Stomach (tissue), 9 donors: ENCODE measurements around the gene OR2A25. TPM values are rescaled to one million over a fixed set of nuclear protein-coding genes. Genes with fewer than 3 reads are reported as not detected.

Experiments
- DNase-seq, 2 donors: peaks; one replicate each; pipeline versions ENCODE4 v3.0.0 to v3.0.0-alpha.2; 2013 to 2019
- H3K27ac ChIP-seq, 5 donors: fragments of 200-600 bp in 4 of 5; sonication (generic) in 4 of 5; one replicate each; pipeline ENCODE4 v1.5.1; 2013 to 2019; ENCODE audit warnings: mild to moderate bottlenecking in 1 of 5, moderate library complexity in 1 of 5
- H3K27me3 ChIP-seq, 3 donors: fragments of 200-600 bp; sonication (generic); one replicate each; pipeline ENCODE4 v1.5.1; 2017 to 2019; ENCODE audit warnings: mixed run types in 1 of 3
- H3K36me3 ChIP-seq, 4 donors: fragments of 200-600 bp; sonication (generic); 1 replicate in 3 of 4; 2 replicates in 1 of 4; pipeline ENCODE4 v1.5.1; 2016 to 2019
- H3K4me1 ChIP-seq, 4 donors: fragments of 200-600 bp; sonication (generic); one replicate each; pipeline ENCODE4 v1.5.1; 2016 to 2019
- H3K4me3 ChIP-seq, 4 donors: fragments of 200-600 bp; sonication (generic) in 3 of 4; one replicate each; pipeline ENCODE4 v1.5.1; 2016 to 2019; ENCODE audit warnings: mild to moderate bottlenecking in 1 of 4
- H3K9me3 ChIP-seq, 4 donors: fragments of 200-600 bp; sonication (generic); one replicate each; pipeline ENCODE4 v1.5.1; 2016 to 2019
- CTCF ChIP-seq, 7 experiments: fragments of 450-650 bp in 4 of 7; fragments of 200-600 bp in 3 of 7; sonication (generic) in 3 of 7; IDR thresholded peaks; one replicate each; pipeline ENCODE4 v1.5.1; 2016 to 2019; ENCODE audit warnings: antibody characterized with exemption in 7 of 7, control low read depth in 2 of 7, mild to moderate bottlenecking in 1 of 7
- EP300 ChIP-seq: sonication (generic); formaldehyde crosslinking; IDR thresholded peaks from one replicate; pipeline ENCODE4 v1.6.1; 2017; ENCODE audit warnings: antibody characterized with exemption
- POLR2A ChIP-seq, 4 donors: fragments of 450-650 bp; IDR thresholded peaks; one replicate each; pipeline ENCODE4 v1.6.1; 2016; ENCODE audit warnings: antibody characterized with exemption in 4 of 4, control low read depth in 2 of 4, mild to moderate bottlenecking in 1 of 4, moderate library complexity in 1 of 4
- POLR2AphosphoS5 ChIP-seq, 3 donors: sonication (generic); formaldehyde crosslinking; IDR thresholded peaks; one replicate each; pipeline ENCODE4 v1.6.1; 2016; ENCODE audit warnings: antibody characterized with exemption in 3 of 3
- WGBS, 5 donors: extraction: QIAGEN DNeasy Blood & Tissue Kit in 3 of 5; methylation state at CpG; one replicate each; pipeline versions ENCODE4 v1.1.5 to v1.1.7; 2013 to 2018; 5-methylcytosine and 5-hydroxymethylcytosine counted together
- intact Hi-C: fragments of 100-400 bp; cut with DNase I; formaldehyde crosslinking; loops from one replicate; pipeline ENCODE4 v1.15.1; 2023; ENCODE audit warnings: low total_unique reads
- polyA plus RNA-seq, 3 donors: library from polyadenylated mRNA; stranded (reverse); fragments of 200-250 nt; gene quantifications; one replicate each; pipeline ENCODE4 v1.2.3, GENCODE V29; 2013
- total RNA-seq, 5 donors: library from RNA; depleted of rRNA; stranded (reverse); fragments of >200 nt; gene quantifications; one replicate each; pipeline versions ENCODE4 v1.1.0 to v1.2.3, GENCODE V29; 2014 to 2016
- donor health status: healthy with polysubstance abuse.
- donor health status: Bipolar disorder and iron deficiency.
- donor health status: healthy.

Gene OR2A25
- total and polyA plus RNA-seq, 8 donors = not detected

DNA sequence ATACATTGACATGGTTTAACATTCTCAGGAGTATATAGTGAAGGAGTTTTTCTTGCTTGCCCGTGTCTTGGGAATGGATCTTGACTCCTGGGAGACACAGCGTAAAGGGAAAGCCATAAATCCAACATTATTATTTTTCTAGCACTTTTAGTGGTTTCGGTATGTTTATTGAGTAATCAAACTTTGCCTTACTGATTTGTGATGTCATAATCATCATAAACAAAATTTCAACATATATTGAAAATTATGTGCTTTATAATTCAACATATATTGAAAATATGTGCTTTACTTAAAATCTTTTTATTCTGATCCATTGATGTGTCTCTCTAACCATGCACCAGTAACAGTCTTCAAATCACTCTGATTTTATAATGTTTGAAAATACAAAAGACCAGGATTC, 41.1 kb upstream of the OR2A25 start:
- WGBS, 5 donors = 85 to 93% (median 92%) methylated on average over 3 of the region's 3 CpGs
- intact Hi-C loops = no loop called here
- H3K27me3 ChIP-seq = no peaks in the 10 kb centered on the region

DNA sequence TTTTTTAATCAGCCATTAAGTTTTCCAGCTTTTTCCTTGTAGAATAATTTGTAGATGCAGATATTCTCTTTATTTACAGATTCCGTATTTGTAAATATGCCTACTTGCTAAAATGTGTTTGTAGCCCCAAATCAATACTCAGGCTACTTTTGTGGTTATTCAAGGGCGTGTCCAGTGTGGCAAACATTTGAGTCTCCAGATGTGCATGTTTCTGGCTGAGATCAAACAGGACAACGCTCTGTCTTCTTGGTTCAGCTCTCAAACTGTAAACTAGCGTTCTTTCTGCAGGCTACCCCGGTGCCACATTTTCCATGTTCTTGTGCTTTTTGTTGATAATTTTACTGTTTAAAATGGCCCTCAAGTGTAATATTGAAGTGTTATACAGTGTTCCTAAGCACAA, 37.1 kb upstream of the OR2A25 start:
- intact Hi-C loops = no loop called here
- TF ChIP-seq EP300 (no peak), POLR2AphosphoS5 (IDR thresholded peaks at IDR 0.05) (no peak), CTCF (IDR thresholded peaks at IDR 0.05) (no peak)
- H3K9me3 ChIP-seq = no peaks in the 10 kb centered on the region
- H3K27me3 ChIP-seq = no peaks in the 10 kb centered on the region
- 63 to 70% (median 65%) methylated on average over 5 of the region's 5 CpGs for WGBS, 5 donors
- H3K4me1 ChIP-seq = no peaks in the 10 kb centered on the region
- no peaks in the 10 kb centered on the region for H3K36me3 ChIP-seq
- H3K27ac ChIP-seq = no peak overlapping the region
- H3K4me3 ChIP-seq = no peak overlapping the region
- no peak for DNase-seq

More for the DNA sequence above, 41.1 kb upstream of the OR2A25 start:
- H3K36me3 ChIP-seq = no peaks in the 10 kb centered on the region
- H3K4me1 ChIP-seq = no peaks in the 10 kb centered on the region
- H3K4me3 ChIP-seq = no peak overlapping the region
- TF ChIP-seq POLR2AphosphoS5 (IDR thresholded peaks at IDR 0.05) (no peak), CTCF (IDR thresholded peaks at IDR 0.05) (no peak), EP300 (no peak), POLR2A (IDR thresholded peaks at IDR 0.05) (no peak)
- DNase-seq = no peak
- no peaks in the 10 kb centered on the region for H3K9me3 ChIP-seq
- H3K27ac ChIP-seq = no peak overlapping the region

GRCh38 chr7:144032985-144033709, 36.5 kb upstream of the OR2A25 start:
- no peak overlapping the region for H3K27ac ChIP-seq
- intact Hi-C loops = no loop called here
- WGBS, 5 donors = 35 to 61% (median 58%) methylated on average over 1 of the region's 1 CpG

DNA sequence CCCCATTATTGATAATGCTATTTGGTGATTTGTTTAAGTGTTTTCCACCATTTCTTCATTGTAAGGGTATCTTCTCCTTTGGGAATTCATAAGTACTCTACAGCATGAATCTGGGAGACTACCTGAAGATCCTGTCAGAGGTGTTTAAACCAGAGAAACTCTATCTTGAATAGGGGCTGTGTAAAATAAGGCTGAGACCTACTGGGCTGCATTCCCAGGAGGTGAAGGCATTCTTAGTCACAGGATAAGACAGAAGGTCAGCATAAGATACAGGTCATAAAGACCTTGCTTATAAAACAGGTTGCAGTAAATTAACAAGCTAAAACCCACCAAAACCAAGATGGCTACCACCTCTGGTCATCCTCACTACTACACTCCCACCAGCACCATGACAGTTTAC, 34.2 kb upstream of the OR2A25 start:
- no peak for DNase-seq
- H3K36me3 ChIP-seq = no peaks in the 10 kb centered on the region
- intact Hi-C loops = no loop called here
- H3K9me3 ChIP-seq = no peaks in the 10 kb centered on the region
- H3K27ac ChIP-seq = no peak overlapping the region
- H3K27me3 ChIP-seq = no peaks in the 10 kb centered on the region
- TF ChIP-seq POLR2AphosphoS5 (IDR thresholded peaks at IDR 0.05) (no peak), EP300 (no peak), CTCF (IDR thresholded peaks at IDR 0.05) (no peak), POLR2A (IDR thresholded peaks at IDR 0.05) (no peak)
- no peaks in the 10 kb centered on the region for H3K4me1 ChIP-seq
- H3K4me3 ChIP-seq = no peak overlapping the region

More at GRCh38 chr7:144032985-144033709, 36.5 kb upstream of the OR2A25 start:
- no peaks in the 10 kb centered on the region for H3K36me3 ChIP-seq
- DNase-seq = no peak
- H3K27me3 ChIP-seq = no peaks in the 10 kb centered on the region
- TF ChIP-seq EP300 (no peak), POLR2A (IDR thresholded peaks at IDR 0.05) (no peak), POLR2AphosphoS5 (IDR thresholded peaks at IDR 0.05) (no peak), CTCF (IDR thresholded peaks at IDR 0.05) (no peak)
- no peak overlapping the region for H3K4me3 ChIP-seq
- no peaks in the 10 kb centered on the region for H3K4me1 ChIP-seq
- H3K9me3 ChIP-seq = no peaks in the 10 kb centered on the region
